Endothelial cell (in vitro differentiated cells): ENCODE results near the gene METAP2. TPM values are rescaled to one million over a fixed set of nuclear protein-coding genes. Genes with fewer than 3 reads are reported as not detected.

Source experiments
- DNase-seq: peaks from one replicate; pipeline ENCODE4 v3.0.0; 2021; ENCODE audit warnings: low spot score
- H3K27ac Mint-ChIP-seq: one replicate; pipeline ENCODE4 v1.8.0; 2021; ENCODE audit warnings: mixed read lengths, inconsistent platforms; ENCODE audit not compliant: unreplicated experiment
- H3K27me3 Mint-ChIP-seq: one replicate; pipeline ENCODE4 v1.8.0; 2021; ENCODE audit warnings: mild to moderate bottlenecking, moderate library complexity, mixed read lengths, inconsistent platforms; ENCODE audit not compliant: unreplicated experiment
- H3K36me3 Mint-ChIP-seq: one replicate; pipeline ENCODE4 v1.8.0; 2021; ENCODE audit warnings: mild to moderate bottlenecking, low read depth, mixed read lengths, inconsistent platforms; ENCODE audit not compliant: unreplicated experiment
- H3K4me1 Mint-ChIP-seq: one replicate; pipeline ENCODE4 v1.8.0; 2021; ENCODE audit warnings: mild to moderate bottlenecking, mixed read lengths, inconsistent platforms; ENCODE audit not compliant: unreplicated experiment
- H3K4me3 Mint-ChIP-seq: one replicate; pipeline ENCODE4 v1.8.0; 2021; ENCODE audit warnings: mild to moderate bottlenecking, mixed read lengths, inconsistent platforms; ENCODE audit not compliant: unreplicated experiment
- H3K9me3 Mint-ChIP-seq: one replicate; pipeline ENCODE4 v1.8.0; 2021; ENCODE audit warnings: mixed read lengths, inconsistent platforms; ENCODE audit not compliant: unreplicated experiment
- CTCF ChIP-seq: fragments of 200-600 bp; sonication (generic); IDR thresholded peaks from one replicate; pipeline ENCODE4 v1.5.0; 2021; ENCODE audit warnings: antibody characterized with exemption; ENCODE audit not compliant: unreplicated experiment
- total RNA-seq: library from RNA; stranded (reverse); fragmentation: NEBNext Ultra II Directional; extraction: Animal tissue kit (Norgen Biotek cat#: 25700); gene quantifications from one replicate; pipeline ENCODE4 v1.2.1, GENCODE V29; 2021; ENCODE audit not compliant: unreplicated experiment

The METAP2 gene
- total RNA-seq, 1 donor from 2014 or later: 69.6 TPM

GRCh38 chr12:95497031-95497430, 23.1 kb downstream of the METAP2 start:
- Mint-ChIP-seq H3K27ac (no peak overlapping the region), H3K4me1 (peaks cover 4% of the 10 kb centered on the region), H3K4me3 (no peak overlapping the region), H3K36me3 (peaks cover 24% of the 10 kb centered on the region), H3K27me3 (peaks cover 2% of the 10 kb centered on the region), H3K9me3 (no peaks in the 10 kb centered on the region)
- no peak for DNase-seq
- no peak for TF ChIP-seq CTCF

GRCh38 chr12:95498968-95499367, 25.0 kb downstream of the METAP2 start:
- no peak for DNase-seq
- H3K4me1 Mint-ChIP-seq: peaks cover 14% of the 10 kb centered on the region
- peaks cover 2% of the 10 kb centered on the region for H3K27me3 Mint-ChIP-seq
- no peaks in the 10 kb centered on the region for H3K9me3 Mint-ChIP-seq
- H3K36me3 Mint-ChIP-seq: peaks cover 27% of the 10 kb centered on the region
- H3K4me3 Mint-ChIP-seq: peak overlapping the region; percentile 16
- TF ChIP-seq CTCF: no peak
- H3K27ac Mint-ChIP-seq: no peak overlapping the region

- Mint-ChIP-seq H3K4me1 (peaks cover 20% of the 10 kb centered on the region), H3K27me3 (peaks cover 2% of the 10 kb centered on the region), H3K27ac (no peak overlapping the region), H3K36me3 (peaks cover 29% of the 10 kb centered on the region), H3K9me3 (no peaks in the 10 kb centered on the region), H3K4me3 (peak overlapping the region; percentile 16)
- no peak for DNase-seq
- no peak for TF ChIP-seq CTCF
These were observed 25.8 kb downstream of the METAP2 start for GRCh38 chr12:95499772-95500171.

GRCh38 chr12:95504140-95504539, 30.2 kb downstream of the METAP2 start:
- peak overlapping the region; percentile 89 for H3K27ac Mint-ChIP-seq
- peak overlapping the region; percentile 76 for H3K4me3 Mint-ChIP-seq
- no peak for TF ChIP-seq CTCF
- peaks cover 24% of the 10 kb centered on the region for H3K4me1 Mint-ChIP-seq
- no peaks in the 10 kb centered on the region for H3K9me3 Mint-ChIP-seq
- no peak for DNase-seq
- peaks cover 15% of the 10 kb centered on the region for H3K36me3 Mint-ChIP-seq
- no peaks in the 10 kb centered on the region for H3K27me3 Mint-ChIP-seq

GRCh38 chr12:95505039-95505438, 31.1 kb downstream of the METAP2 start:
- Mint-ChIP-seq H3K27ac (peak overlapping the region; percentile 89), H3K27me3 (no peaks in the 10 kb centered on the region)

More at GRCh38 chr12:95505039-95505438, 31.1 kb downstream of the METAP2 start:
- DNase-seq: no peak
- no peak for TF ChIP-seq CTCF
- H3K36me3 Mint-ChIP-seq: peaks cover 9% of the 10 kb centered on the region
- H3K4me3 Mint-ChIP-seq: peak overlapping the region; percentile 21
- H3K9me3 Mint-ChIP-seq: no peaks in the 10 kb centered on the region
- H3K4me1 Mint-ChIP-seq: peaks cover 24% of the 10 kb centered on the region
